Caco-2 (cell line): ENCODE results near the gene SLC52A1. TPM values are rescaled to one million over a fixed set of nuclear protein-coding genes. Genes with fewer than 3 reads are reported as not detected.

Source experiments
- BruUV-seq: library from RNA; stranded (reverse); fragments of 400-500 nt; replicated peaks from 2 replicates; lab custom pipeline; 2021; lab: Mats Ljungman, UMichigan
- CTCF ChIA-PET: fragments of 300-600 bp; sonication (Branson Sonifier 250); formaldehyde crosslinking; loops from one replicate; lab custom pipeline; 2022; ENCODE audit warnings: antibody characterized with exemption; lab: Charles Lee
- POLR2A ChIA-PET: fragments of 300-600 bp; sonication (Branson Sonifier 250); formaldehyde crosslinking; loops from one replicate; lab custom pipeline; 2022; ENCODE audit warnings: antibody characterized with exemption; lab: Charles Lee
- DNase-seq, 2 experiments: peaks; one replicate each; pipeline versions ENCODE4 v3.0.0 to v3.0.0-alpha.2; 2020 to 2022
- H3K27me3 ChIP-seq: replicated peaks from 2 replicates; pipeline ENCODE4 v1.6.0; 2011; ENCODE audit warnings: low read length; ENCODE audit not compliant: control insufficient read depth, insufficient read depth
- H3K36me3 ChIP-seq: 2 replicates; pipeline ENCODE4 v1.5.1; 2011; ENCODE audit warnings: low read length; ENCODE audit not compliant: control insufficient read depth, insufficient read depth
- H3K4me1 ChIP-seq: fragments of 250-450 bp; sonication (Bioruptor Pico); 2 replicates; pipeline ENCODE4 v1.5.1; 2020; ENCODE audit warnings: mild to moderate bottlenecking
- H3K4me3 ChIP-seq: 2 replicates; pipeline ENCODE4 v1.5.1; 2011; ENCODE audit warnings: low read depth, mild to moderate bottlenecking, control low read depth, low read length
- H3K9me3 ChIP-seq: fragments of 250-450 bp; sonication (Bioruptor Pico); 2 replicates; pipeline ENCODE4 v1.5.1; 2020; ENCODE audit warnings: mild to moderate bottlenecking, moderate library complexity
- H3K27ac Mint-ChIP-seq: one replicate; pipeline ENCODE4 v1.8.0; 2022; ENCODE audit warnings: mixed read lengths; ENCODE audit not compliant: unreplicated experiment
- H3K27me3 Mint-ChIP-seq: one replicate; pipeline ENCODE4 v1.8.0; 2022; ENCODE audit warnings: mixed read lengths; ENCODE audit not compliant: insufficient read depth, unreplicated experiment
- H3K36me3 Mint-ChIP-seq: one replicate; pipeline ENCODE4 v1.8.0; 2022; ENCODE audit warnings: mild to moderate bottlenecking, mixed read lengths; ENCODE audit not compliant: insufficient read depth, unreplicated experiment
- H3K4me1 Mint-ChIP-seq: one replicate; pipeline ENCODE4 v1.8.0; 2022; ENCODE audit warnings: low read depth, mixed read lengths; ENCODE audit not compliant: unreplicated experiment
- H3K4me3 Mint-ChIP-seq: one replicate; pipeline ENCODE4 v1.8.0; 2022; ENCODE audit warnings: mild to moderate bottlenecking, moderate library complexity, mixed read lengths; ENCODE audit not compliant: unreplicated experiment
- H3K9me3 Mint-ChIP-seq: one replicate; pipeline ENCODE4 v1.8.0; 2022; ENCODE audit warnings: mixed read lengths; ENCODE audit not compliant: unreplicated experiment
- CTCF ChIP-seq, 2 experiments: fragments of 200-600 bp in 1 of 2; IDR thresholded peaks; 1 replicate in 1 of 2; 2 replicates in 1 of 2; pipeline versions ENCODE4 v1.5.1 to v1.8.0; 2011 to 2022; ENCODE audit warnings: antibody characterized with exemption in 1 of 2, control low read depth in 1 of 2, inconsistent platforms in 1 of 2, low read depth in 1 of 2, low read length in 1 of 2, mild to moderate bottlenecking in 1 of 2, moderate library complexity in 1 of 2; ENCODE audit not compliant: insufficient read depth in 1 of 2, severe bottlenecking in 1 of 2, unreplicated experiment in 1 of 2
- intact Hi-C: fragments of 100-400 bp; cut with micrococcal nuclease; formaldehyde crosslinking; loops from one replicate; pipeline ENCODE4 v1.10.0; 2022; ENCODE audit not compliant: unreplicated experiment
- total RNA-seq: library from RNA; stranded (reverse); gene quantifications from 2 replicates; pipeline ENCODE4 v1.2.3, GENCODE V29; 2022

Gene SLC52A1
- total RNA-seq, 1 experiment from 2014 or later: not detected

GRCh38 chr17:5042157-5043022 lies 7.2 kb upstream of the SLC52A1 start:
- Histone ChIP-seq H3K27me3 (no peaks in the 10 kb centered on the region), H3K36me3 (no peaks in the 10 kb centered on the region), H3K4me3 (no peak overlapping the region), H3K9me3 (no peaks in the 10 kb centered on the region), H3K4me1 (no peaks in the 10 kb centered on the region)
- DNase-seq: no peak
- Mint-ChIP-seq H3K4me1 (no peaks in the 10 kb centered on the region), H3K27me3 (no peaks in the 10 kb centered on the region), H3K27ac (no peak overlapping the region), H3K9me3 (no peaks in the 10 kb centered on the region), H3K4me3 (no peak overlapping the region), H3K36me3 (no peaks in the 10 kb centered on the region)
- no peak for TF ChIP-seq CTCF (IDR thresholded peaks at IDR 0.05; ENCODE audit: insufficient read depth in 1 of 2, low read depth in 1 of 2, low read length in 1 of 2, severe bottlenecking in 1 of 2, unreplicated experiment in 1 of 2)
- no TSS peak for BruUV-seq
- intact Hi-C loops: no loop called here
- POLR2A ChIA-PET: no interaction called here
- CTCF ChIA-PET: interaction anchor here (0.7 kb wide), 1 partner anchor 30 kb away, joined by 4 read pairs; no protein-coding TSS in a partner anchor

GRCh38 chr17:5034651-5035050 lies 575 bp downstream of the SLC52A1 start:
- Histone ChIP-seq H3K4me1 (no peaks in the 10 kb centered on the region), H3K36me3 (no peaks in the 10 kb centered on the region), H3K27me3 (no peaks in the 10 kb centered on the region), H3K4me3 (no peak overlapping the region), H3K9me3 (no peaks in the 10 kb centered on the region)
- TF ChIP-seq CTCF (IDR thresholded peaks at IDR 0.05; ENCODE audit: insufficient read depth in 1 of 2, low read depth in 1 of 2, low read length in 1 of 2, severe bottlenecking in 1 of 2, unreplicated experiment in 1 of 2): no peak
- no peak for DNase-seq
- Mint-ChIP-seq H3K9me3 (no peaks in the 10 kb centered on the region), H3K4me1 (no peaks in the 10 kb centered on the region), H3K36me3 (no peaks in the 10 kb centered on the region), H3K27ac (no peak overlapping the region), H3K27me3 (no peaks in the 10 kb centered on the region), H3K4me3 (no peak overlapping the region)
- ChIA-PET POLR2A (no interaction called here), CTCF (interaction anchor here (0.6 kb wide), 1 partner anchor 34 kb away, joined by 3 read pairs; no protein-coding TSS in a partner anchor)
- BruUV-seq: no TSS peak
- intact Hi-C loops: no loop called here

- TF ChIP-seq CTCF (IDR thresholded peaks at IDR 0.05; ENCODE audit: insufficient read depth in 1 of 2, low read depth in 1 of 2, low read length in 1 of 2, severe bottlenecking in 1 of 2, unreplicated experiment in 1 of 2): no peak
- H3K36me3 Mint-ChIP-seq: no peaks in the 10 kb centered on the region
- intact Hi-C loops: no loop called here
- Histone ChIP-seq H3K9me3 (no peaks in the 10 kb centered on the region), H3K4me3 (no peak overlapping the region), H3K4me1 (no peaks in the 10 kb centered on the region), H3K27me3 (no peaks in the 10 kb centered on the region), H3K36me3 (no peaks in the 10 kb centered on the region)
- CTCF ChIA-PET: interaction anchor here (0.6 kb wide), 1 partner anchor 63 kb away, joined by 3 read pairs; no protein-coding TSS in a partner anchor
- DNase-seq: no peak
- H3K27ac Mint-ChIP-seq: no peak overlapping the region
- H3K4me3 Mint-ChIP-seq: no peak overlapping the region
- no TSS peak for BruUV-seq
- no peaks in the 10 kb centered on the region for H3K27me3 Mint-ChIP-seq
- H3K4me1 Mint-ChIP-seq: no peaks in the 10 kb centered on the region
- no peaks in the 10 kb centered on the region for H3K9me3 Mint-ChIP-seq
- POLR2A ChIA-PET: no interaction called here
Observed at GRCh38 chr17:5034063-5034462, 1.2 kb downstream of the SLC52A1 start.
